Stimulated activated CD4-positive, alpha-beta T cell treated with anti-CD3 and anti-CD28 coated beads, Interleukin-2, amount 100 ng/mL, for 4 hours (primary cell): ENCODE results near the gene AKNA.

Source experiments
- DNase-seq: peaks from one replicate; pipeline ENCODE4 v3.0.0-alpha.2; 2020; ENCODE audit warnings: low read depth

AKNA gene

GRCh38 chr9:114287001-114287762 lies 100.6 kb downstream of the AKNA start:
- no peak for DNase-seq

GRCh38 chr9:114286146-114286679 lies 101.6 kb downstream of the AKNA start:
- no peak for DNase-seq

- DNase-seq, result no peak
Observed at GRCh38 chr9:114285166-114285867, 102.5 kb downstream of the AKNA start.

- no peak for DNase-seq
Observed at GRCh38 chr9:114284316-114285060, 103.3 kb downstream of the AKNA start.
